ENCODE data around the gene EBF3.
A peak's percentile ranks its signal among the peaks of the same experiment; 100 is the strongest.

Gene EBF3

DNA sequence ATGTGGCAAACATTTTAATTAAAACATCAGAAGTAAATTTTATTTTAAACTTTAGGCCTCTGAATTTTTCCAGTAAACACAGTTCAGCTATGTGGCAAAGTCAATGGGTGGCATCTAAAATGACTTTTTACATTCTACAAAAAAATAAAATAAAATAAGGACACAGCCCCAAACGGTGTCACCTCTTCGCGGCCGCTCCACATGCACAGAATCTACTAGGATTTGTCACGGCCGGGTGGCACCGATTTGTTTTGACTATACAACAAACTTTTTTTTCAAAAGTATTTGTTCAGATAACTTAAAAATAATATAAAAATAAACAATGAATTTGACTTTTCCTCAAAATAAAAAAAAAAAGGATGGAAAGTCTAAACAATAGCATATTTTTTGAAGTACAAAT, 127.8 kb downstream of the EBF3 start:
- H3K4me3 Mint-ChIP-seq: no peak overlapping the region
- DNase-seq (ENCODE audit: low spot score in 2 of 2): no peak
- no peak for ATAC-seq
- no peak overlapping the region for H3K27ac Mint-ChIP-seq
- no peaks in the 10 kb centered on the region for H3K36me3 Mint-ChIP-seq
- no peaks in the 10 kb centered on the region for H3K4me1 Mint-ChIP-seq
- H3K9me3 Mint-ChIP-seq: no peaks in the 10 kb centered on the region

DNA sequence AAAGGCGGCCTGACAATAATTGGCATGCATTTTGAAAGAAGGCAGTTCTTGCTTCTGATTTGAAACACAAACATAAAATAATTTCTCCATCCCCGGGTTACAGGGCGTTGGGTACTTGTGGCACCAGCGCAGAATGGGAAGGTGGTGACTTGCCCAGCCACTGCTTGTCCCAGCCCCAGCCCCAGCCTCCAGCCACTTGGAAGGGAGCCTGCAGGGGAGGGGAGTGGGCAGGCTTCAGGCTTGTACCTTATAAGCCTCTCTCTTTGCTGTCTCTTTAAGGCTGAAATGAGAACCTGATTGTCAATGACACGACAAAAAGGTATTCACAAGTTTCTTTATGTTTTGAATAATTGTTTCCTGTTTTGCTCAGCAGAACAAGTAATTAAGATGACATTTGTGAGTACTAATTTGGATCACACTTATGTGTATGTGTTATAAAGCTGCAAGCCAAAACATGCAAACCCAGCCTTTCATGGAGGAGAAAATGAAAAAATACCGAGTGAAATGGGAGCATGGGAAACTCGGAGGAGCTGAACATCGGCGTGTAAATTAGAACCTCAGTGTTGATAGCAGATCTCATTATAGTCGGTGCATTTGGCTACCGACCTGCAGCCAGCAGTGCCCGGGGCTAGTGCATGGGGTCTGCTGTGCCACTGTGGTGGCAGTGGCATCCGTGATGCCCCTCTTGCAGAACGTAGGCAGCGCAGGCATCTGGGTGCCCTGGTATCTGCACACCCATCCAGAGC, 129.9 kb downstream of the EBF3 start:
- DNase-seq (ENCODE audit: low spot score in 2 of 2): no peak
- no peak for ATAC-seq
- Mint-ChIP-seq H3K36me3 (no peaks in the 10 kb centered on the region), H3K4me3 (no peak overlapping the region), H3K4me1 (no peaks in the 10 kb centered on the region), H3K9me3 (no peaks in the 10 kb centered on the region), H3K27ac (no peak overlapping the region)

DNA sequence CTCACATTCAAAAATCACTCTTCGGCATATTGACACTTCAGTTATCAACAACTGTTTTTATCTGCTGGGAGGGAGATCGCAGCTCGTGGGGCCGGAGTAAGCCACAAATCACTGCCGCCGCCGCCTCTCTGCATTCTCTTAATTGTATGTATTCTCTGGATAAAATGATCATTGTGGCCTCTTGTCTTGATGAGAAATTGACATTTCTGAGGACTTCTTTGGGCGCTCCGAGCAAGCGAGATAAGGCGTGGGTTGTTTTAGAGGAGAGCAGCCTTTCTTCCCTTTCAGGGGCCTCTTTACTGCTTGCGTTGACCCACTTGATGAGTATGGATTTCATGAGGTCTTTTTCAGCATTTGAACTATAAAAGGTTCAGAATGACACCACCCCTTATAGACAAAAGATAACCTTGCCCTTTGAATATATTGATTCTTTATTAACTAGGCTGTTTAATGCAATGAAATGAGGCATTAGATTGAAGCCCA, 130.6 kb downstream of the EBF3 start:
- Mint-ChIP-seq H3K27ac (no peak overlapping the region), H3K36me3 (no peaks in the 10 kb centered on the region), H3K4me1 (no peaks in the 10 kb centered on the region), H3K4me3 (no peak overlapping the region), H3K9me3 (no peaks in the 10 kb centered on the region)
- ATAC-seq (no peak), DNase-seq (ENCODE audit: low spot score in 2 of 2) (no peak)

DNA sequence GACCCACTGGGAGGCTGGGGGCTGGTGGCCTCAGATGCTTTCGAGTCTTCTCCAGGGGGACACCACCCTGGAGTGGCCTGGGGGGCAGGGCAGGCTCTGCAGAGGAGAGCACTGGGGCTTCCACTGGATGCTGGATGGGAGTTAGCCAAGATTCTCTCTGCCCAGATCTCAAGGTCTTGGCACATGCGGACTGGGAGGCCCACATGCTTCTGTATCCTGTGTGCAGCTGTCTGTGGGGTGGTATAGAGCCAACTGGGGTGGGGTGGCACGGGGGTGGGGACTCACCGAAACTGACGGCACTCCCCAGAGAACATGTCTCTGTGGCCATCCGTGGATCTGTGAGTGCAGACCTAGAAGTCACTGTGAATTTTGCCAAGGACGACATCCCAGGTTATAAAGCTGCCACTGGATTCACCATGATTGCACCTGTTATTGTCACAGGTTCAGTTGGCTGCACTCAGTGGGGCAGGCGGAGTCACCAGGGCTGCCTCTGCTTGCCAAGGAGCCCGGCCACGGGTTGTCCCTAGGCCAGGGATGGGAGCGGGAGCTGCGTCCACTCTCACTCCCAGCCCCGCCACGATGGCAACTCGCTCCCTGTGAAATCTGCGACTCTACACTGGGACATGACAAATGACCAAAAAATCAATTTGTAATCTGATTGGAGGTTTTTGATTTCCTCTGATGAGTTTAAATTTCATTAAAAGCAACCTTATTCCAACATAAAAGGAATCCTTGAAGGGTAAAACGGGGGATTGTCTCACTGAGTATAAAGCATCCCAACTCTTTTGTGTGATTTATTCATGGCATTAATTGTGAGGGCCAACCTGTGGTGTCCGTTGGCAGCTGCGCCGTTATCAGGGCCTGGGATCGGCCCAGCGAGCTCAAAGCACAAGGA, 131.3 kb downstream of the EBF3 start:
- Mint-ChIP-seq H3K4me1 (no peaks in the 10 kb centered on the region), H3K27ac (no peak overlapping the region), H3K36me3 (no peaks in the 10 kb centered on the region)

DNA sequence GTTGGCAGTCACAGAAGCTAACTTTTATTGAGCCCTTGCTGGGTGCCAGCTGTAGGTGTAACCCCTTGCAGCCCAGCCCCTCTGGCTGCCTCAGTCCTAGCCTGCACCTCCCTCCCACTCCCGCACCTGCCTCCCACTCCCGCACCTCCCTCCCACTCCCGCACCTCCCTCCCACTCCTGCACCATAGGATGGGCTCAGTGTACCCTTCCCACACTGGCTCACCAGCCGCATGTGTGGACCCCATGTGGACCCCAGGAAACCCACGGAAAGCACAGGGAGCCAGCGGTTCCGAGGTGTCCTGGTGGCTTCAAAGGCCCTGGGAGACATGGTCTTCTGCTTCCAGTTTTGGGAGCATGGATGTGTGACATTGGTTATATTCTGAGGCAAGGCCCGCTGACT, 132.9 kb downstream of the EBF3 start:
- Mint-ChIP-seq H3K4me3 (no peak overlapping the region), H3K27ac (no peak overlapping the region), H3K9me3 (no peaks in the 10 kb centered on the region), H3K36me3 (no peaks in the 10 kb centered on the region), H3K4me1 (no peaks in the 10 kb centered on the region)
- DNase-seq (ENCODE audit: low spot score in 2 of 2) (no peak), ATAC-seq (peak; percentile 24)

More for the DNA sequence above, 131.3 kb downstream of the EBF3 start:
- no peaks in the 10 kb centered on the region for H3K9me3 Mint-ChIP-seq
- no peak overlapping the region for H3K4me3 Mint-ChIP-seq
- no peak for DNase-seq (ENCODE audit: low spot score in 2 of 2)
- peak; percentile 47 for ATAC-seq

DNA sequence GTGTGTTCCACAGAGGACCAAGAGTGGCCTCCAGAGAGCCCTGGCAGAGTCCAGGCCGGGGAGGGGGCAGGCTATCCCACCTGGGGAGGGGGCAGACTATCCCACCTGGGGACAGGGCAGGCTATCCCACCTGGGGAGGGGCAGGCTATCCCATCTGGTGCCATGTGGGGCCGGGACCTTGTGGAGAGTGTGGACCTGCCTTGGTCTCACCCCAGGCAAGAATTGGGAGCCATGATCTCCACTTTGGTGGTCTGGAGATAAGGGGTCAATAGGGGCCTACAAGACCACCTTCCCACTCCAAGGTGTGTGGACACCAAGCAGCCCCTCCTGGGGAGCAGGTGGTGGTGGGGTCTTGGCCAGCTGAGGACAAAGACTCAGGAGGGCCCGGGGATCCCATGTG, 138.2 kb downstream of the EBF3 start:
- no peak overlapping the region for H3K4me3 Mint-ChIP-seq
- H3K9me3 Mint-ChIP-seq: no peaks in the 10 kb centered on the region
- ATAC-seq: peak; percentile 40
- no peak for DNase-seq (ENCODE audit: low spot score in 2 of 2)
- H3K36me3 Mint-ChIP-seq: no peaks in the 10 kb centered on the region
- no peak overlapping the region for H3K27ac Mint-ChIP-seq
- H3K4me1 Mint-ChIP-seq: no peaks in the 10 kb centered on the region

DNA sequence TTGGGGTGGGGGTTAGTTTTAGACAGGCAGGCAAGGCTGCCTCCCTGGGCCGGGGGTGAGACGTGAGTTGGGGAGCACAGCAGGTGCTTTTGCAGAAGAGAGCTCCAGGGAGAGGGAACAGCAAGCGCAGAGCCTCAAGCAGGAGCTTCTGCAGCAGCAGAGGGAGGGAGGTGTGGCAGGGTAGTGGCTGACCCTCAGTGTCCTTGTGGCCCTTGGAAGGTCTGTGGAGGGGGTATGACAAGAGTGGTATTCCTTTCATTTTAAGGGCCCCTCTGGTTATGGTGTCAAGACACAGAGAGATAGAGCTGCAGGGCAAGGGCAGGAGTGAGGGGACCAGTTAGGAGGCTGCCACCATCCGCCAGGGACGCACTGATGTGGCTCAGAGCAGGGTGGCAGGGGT, 138.9 kb downstream of the EBF3 start:
- no peak for ATAC-seq
- H3K9me3 Mint-ChIP-seq: no peaks in the 10 kb centered on the region
- H3K36me3 Mint-ChIP-seq: no peaks in the 10 kb centered on the region
- H3K4me1 Mint-ChIP-seq: no peaks in the 10 kb centered on the region
- no peak for DNase-seq (ENCODE audit: low spot score in 2 of 2)
- H3K27ac Mint-ChIP-seq: no peak overlapping the region
- H3K4me3 Mint-ChIP-seq: no peak overlapping the region

DNA sequence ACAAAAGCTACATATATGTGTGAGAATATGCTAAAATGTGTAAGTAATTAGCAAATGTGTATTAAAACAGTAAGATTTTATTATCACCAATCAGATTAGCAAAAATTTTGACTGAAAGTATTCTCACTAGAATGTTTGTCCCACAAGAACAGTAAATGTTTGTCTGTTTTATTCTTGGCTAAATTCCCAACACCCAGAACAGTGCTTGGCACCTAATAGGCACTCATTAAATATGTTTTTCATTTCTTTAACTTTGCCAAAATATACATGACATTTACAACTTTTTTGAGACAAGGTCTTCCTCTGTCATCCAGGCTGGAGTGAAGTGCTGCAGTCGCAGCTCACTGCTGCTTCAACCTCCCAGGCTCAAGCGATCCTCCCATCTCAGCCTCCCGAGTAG, 143.6 kb downstream of the EBF3 start:
- Mint-ChIP-seq H3K36me3 (no peaks in the 10 kb centered on the region), H3K4me3 (no peak overlapping the region), H3K9me3 (peaks cover 4% of the 10 kb centered on the region), H3K27ac (no peak overlapping the region), H3K4me1 (no peaks in the 10 kb centered on the region)
- DNase-seq (ENCODE audit: low spot score in 2 of 2) (no peak), ATAC-seq (no peak)

DNA sequence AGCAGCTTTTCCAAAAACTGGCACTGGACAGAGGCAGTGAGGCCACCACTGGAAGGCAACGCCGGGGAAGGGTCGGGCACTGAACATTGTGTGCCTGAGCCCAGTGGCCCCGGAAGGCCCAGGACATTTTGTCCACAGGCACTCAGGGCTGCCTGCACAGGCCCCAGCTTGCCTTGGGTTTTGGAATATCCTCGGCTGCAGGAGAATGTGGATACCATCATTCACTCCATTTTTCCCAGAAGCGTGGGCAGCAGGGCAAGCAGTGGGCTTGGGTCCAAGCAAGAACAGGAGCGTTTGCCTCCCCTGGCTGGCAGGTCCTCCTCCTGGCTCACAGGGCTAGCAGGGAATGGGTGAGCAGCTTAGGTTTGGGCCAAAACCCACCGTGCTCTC, 147.4 kb downstream of the EBF3 start:
- H3K36me3 Mint-ChIP-seq: no peaks in the 10 kb centered on the region
- H3K27ac Mint-ChIP-seq: no peak overlapping the region

DNA sequence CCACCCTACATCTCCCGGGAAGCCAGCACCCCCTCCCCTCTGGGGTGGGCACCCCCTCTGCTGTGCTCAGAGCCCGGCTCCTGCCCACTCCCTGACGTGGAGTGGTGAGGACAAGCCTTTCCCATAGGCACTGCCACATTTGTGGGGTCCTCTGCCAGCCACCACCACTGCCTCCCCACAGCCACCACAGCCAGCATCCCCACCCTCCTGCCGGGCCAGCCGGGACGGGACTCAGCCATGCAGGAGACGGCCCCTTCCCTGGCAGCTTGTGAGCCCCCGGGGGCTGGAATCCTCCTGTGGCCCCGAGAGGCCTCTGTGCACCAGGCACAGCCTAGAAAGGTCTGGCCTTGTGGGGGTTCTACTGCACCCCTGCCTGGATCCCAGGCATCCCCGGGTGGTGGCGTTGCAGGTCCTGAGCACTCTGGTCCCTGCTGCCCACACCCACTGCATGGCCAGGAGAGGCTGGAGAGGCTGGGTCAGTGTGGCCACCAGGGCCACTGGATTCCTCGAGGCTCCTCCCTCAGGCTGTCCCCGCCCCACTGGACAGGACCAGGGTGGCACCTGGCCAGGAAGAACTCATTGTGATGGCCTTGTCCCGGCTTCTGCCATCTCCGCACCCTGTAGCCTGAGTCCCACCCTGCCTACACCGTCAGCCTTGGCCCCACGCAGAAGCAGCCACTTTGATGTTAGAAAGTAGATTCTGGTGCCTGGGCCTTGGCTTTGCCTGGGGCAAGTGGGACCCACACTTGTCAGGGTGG, 148.0 kb downstream of the EBF3 start:
- DNase-seq (ENCODE audit: low spot score in 2 of 2) (no peak), ATAC-seq (no peak)
- Mint-ChIP-seq H3K9me3 (peaks cover 6% of the 10 kb centered on the region), H3K27ac (no peak overlapping the region), H3K36me3 (no peaks in the 10 kb centered on the region), H3K4me1 (peaks cover 5% of the 10 kb centered on the region), H3K4me3 (no peak overlapping the region)

More for the DNA sequence above, 147.4 kb downstream of the EBF3 start:
- no peak overlapping the region for H3K4me3 Mint-ChIP-seq
- peaks cover 5% of the 10 kb centered on the region for H3K4me1 Mint-ChIP-seq
- DNase-seq (ENCODE audit: low spot score in 2 of 2): no peak
- ATAC-seq: no peak
- peaks cover 6% of the 10 kb centered on the region for H3K9me3 Mint-ChIP-seq

DNA sequence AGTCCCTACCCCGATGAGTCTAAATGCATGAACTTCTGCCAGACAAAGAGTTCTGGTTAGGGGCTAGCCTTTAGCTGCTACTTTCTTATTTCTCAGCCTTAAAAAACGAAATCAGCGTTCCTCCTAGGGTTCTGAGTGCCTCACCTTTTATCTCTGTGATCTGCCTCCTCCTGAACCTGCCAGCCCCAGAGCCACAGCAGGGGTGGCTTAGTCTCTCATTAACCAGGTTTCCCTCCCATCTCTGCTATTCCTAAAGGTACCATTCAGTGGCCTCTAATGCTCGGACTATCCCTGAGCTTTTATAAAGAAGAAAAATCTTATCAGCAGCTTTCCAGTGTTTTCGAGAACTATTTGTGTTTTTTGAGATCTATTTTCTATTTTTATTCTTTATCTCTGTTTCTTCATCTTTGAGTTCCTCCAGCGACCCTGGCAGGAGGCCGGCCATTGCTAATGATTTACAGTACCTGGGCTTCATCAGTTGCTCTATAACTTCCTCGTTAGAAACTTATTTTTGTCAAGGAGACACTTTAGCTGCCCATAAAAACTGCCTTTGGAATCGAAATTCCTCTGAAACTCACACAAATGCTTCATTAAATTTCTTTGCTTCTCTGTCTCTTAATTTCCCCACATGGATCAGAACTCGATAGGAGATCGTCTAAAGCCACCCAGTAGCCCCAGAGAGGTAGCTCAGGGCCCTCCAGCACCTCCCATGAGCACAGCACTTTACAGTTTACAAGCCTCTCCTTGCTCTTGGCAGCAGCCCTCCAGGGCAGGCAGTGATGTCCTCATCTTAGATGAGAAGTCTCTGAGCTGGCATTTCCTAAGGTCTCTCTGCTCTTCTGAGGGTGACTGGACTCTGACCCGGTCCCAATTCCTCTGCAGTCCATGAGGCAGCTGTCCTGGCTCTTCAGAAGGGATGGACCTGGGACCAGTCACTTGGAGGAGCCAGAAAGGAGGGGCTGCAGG, 149.1 kb downstream of the EBF3 start:
- DNase-seq (ENCODE audit: low spot score in 2 of 2) (no peak), ATAC-seq (no peak)
- no peaks in the 10 kb centered on the region for H3K36me3 Mint-ChIP-seq
- no peak overlapping the region for H3K27ac Mint-ChIP-seq
- peaks cover 6% of the 10 kb centered on the region for H3K9me3 Mint-ChIP-seq
- H3K4me1 Mint-ChIP-seq: peaks cover 5% of the 10 kb centered on the region
- H3K4me3 Mint-ChIP-seq: no peak overlapping the region

DNA sequence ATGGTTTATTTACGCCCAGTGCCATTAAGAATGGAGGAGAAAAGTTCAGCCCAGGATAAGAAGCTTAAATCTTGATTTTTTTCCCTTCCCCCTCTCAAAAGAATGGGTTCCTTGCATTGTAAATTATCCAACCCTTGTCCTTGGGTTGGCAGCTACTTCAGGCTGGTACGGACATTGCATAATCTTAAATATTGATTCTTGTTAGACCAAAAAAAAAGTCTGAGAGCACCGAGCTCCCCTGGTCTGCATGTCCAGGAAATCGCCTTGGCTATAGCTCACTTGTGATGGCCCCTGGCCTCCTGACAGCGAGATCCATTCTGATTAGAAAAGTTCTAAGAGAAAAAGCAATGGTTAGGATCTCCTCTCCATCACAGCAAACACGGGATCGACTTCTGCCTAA, 151.7 kb downstream of the EBF3 start:
- peaks cover 5% of the 10 kb centered on the region for H3K4me1 Mint-ChIP-seq
- DNase-seq (ENCODE audit: low spot score in 2 of 2) (no peak), ATAC-seq (no peak)
- H3K27ac Mint-ChIP-seq: no peak overlapping the region
- H3K9me3 Mint-ChIP-seq: peaks cover 2% of the 10 kb centered on the region
- H3K4me3 Mint-ChIP-seq: no peak overlapping the region
- no peaks in the 10 kb centered on the region for H3K36me3 Mint-ChIP-seq

DNA sequence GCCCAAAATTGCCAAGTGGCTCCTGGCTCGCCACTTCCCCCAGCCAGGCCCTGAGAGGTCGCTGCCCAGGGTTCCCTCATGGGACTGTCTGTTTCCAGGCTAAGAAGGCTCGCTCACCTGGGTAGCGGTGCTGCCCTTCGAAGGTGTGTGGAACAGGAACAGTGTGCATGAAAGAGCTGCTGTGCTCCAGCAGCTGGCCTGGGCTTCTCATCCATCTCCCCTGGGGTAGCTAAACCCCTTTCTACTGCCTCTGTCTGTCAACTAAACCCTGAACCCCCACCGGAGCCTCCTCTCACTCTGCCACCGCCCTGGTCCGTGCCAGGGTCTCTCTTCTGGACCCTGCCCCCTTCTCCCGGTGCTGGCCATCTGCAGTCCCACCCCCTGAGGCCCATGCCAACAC, 152.9 kb downstream of the EBF3 start:
- peaks cover 5% of the 10 kb centered on the region for H3K4me1 Mint-ChIP-seq
- H3K27ac Mint-ChIP-seq: no peak overlapping the region
- no peaks in the 10 kb centered on the region for H3K36me3 Mint-ChIP-seq
- no peak overlapping the region for H3K4me3 Mint-ChIP-seq
- H3K9me3 Mint-ChIP-seq: peaks cover 7% of the 10 kb centered on the region
- DNase-seq (ENCODE audit: low spot score in 2 of 2): no peak
- ATAC-seq: no peak

DNA sequence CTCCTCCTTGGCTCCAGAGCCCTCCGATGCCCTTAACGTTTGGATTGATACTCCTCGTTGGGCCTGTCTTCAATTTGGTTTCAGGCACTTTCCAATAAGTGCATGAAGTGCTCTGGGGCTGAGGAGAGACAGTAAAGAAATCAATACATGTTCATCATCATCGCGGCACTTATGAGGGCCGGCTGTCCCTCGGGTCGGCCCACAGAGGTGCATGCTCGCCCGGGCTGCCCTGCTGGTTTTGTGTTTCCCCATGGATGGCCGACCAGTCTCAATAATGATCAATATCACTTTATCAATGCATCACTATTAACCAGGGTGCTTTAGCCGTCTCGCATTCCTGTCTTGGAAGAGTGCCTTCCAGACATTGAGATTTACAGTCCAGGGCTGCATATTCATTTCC, 154.2 kb downstream of the EBF3 start:
- no peaks in the 10 kb centered on the region for H3K36me3 Mint-ChIP-seq

More for the DNA sequence above, 154.2 kb downstream of the EBF3 start:
- ATAC-seq (no peak), DNase-seq (ENCODE audit: low spot score in 2 of 2) (no peak)
- no peak overlapping the region for H3K27ac Mint-ChIP-seq
- H3K4me3 Mint-ChIP-seq: no peak overlapping the region
- no peaks in the 10 kb centered on the region for H3K4me1 Mint-ChIP-seq
- H3K9me3 Mint-ChIP-seq: peaks cover 8% of the 10 kb centered on the region

All from stimulated activated effector memory CD8-positive, alpha-beta T cell treated with anti-CD3 and anti-CD28 coated beads, Interleukin-12 subunit alpha, Interleukin-12 subunit beta, amount 100 ng/mL, for 72 hours (primary cell).